ENCODE measurements around the gene SLC7A4.
A peak's percentile ranks its signal among the peaks of the same experiment; 100 is the strongest.

SLC7A4 gene

DNA sequence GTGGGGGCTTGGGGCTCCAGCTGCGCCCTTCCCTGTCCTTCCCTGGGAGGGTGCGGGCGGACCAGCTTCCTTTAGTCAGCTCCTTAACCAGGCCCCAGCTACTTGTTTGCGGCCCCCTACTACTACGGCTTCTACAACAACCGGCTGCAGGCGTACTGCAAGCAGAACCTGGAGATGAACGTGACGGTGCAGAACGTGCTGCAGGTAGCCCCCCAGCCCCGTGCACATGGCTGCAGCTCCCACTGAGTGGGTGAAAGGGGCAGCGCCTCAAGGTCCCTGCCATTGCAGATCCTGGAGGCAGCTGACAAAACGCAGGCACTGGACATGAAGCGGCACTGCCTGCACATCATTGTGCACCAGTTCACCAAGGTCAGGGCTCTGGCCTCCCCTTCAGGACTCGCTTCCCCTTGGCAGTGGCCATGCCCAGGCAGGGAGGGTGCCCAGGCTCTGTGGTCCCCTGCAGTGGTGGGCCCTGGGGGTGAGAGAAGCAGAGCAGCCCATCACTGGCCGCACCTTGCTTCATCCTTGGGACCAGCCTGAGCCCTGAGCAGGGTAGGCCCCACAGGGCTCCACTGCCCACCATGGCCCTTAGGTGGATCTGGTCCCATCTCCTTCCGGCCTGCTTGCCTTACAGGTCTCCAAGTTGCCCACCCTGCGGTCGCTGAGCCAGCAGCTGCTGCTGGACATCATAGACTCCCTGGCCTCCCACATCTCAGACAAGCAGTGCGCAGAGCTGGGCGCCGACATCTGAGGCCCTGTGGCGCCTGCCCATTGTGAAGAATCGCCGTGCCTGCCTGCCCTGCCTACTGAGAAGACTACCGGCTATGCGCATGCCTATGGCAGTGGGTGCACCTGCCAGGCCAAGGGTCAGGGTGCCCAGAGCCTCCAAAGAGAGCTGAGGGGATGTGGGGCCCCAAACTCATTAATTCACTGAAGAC lies 35.5 kb downstream of the SLC7A4 start:
- CTCF ChIA-PET, result no interaction called here
- no peak for DNase-seq (ENCODE audit: extremely low spot score)
- POLR2A ChIA-PET, result interaction anchor here (0.7 to 8.9 kb wide), 2 partner anchors 9 to 15 kb away, joined by 3 to 121 read pairs; partner anchors contain the start of gene LZTR1
- TF ChIP-seq L3MBTL2 (conservative IDR thresholded peaks at IDR 0.05) (no peak), ELF4 (IDR thresholded peaks at IDR 0.05) (0 out of 2 replicates have a peak, but pooled peaks have one; percentile 16)

DNA sequence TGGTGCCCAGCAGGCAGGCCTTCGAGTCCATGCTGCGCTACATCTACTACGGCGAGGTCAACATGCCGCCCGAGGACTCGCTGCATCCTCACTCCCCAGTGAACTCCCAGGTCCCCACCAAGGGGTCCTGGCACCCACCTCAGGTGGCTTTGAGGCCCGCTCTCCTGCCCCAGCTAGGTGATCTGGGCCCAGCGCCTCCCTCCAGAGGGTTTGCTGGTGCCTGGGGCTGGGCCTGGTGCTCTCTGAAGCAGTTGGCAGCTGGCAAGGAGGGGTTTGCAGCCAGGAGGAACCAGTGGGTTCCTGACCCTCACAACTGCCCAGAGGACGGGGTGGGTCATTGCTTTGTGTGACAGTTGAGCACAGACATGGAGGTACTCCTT lies 36.3 kb downstream of the SLC7A4 start:
- TF ChIP-seq FOXA1 (IDR thresholded peaks at IDR 0.05), result no peak
- no peak for TF ChIP-seq CTBP1 (IDR thresholded peaks at IDR 0.05; ENCODE audit: borderline replicate concordance)
- no peak for TF ChIP-seq NFRKB (IDR thresholded peaks at IDR 0.05)
- TF ChIP-seq SP1 (IDR thresholded peaks at IDR 0.05), result no peak
- TF ChIP-seq TARDBP (IDR thresholded peaks at IDR 0.05), result no peak
- no peak for TF ChIP-seq HDGF (IDR thresholded peaks at IDR 0.05; ENCODE audit: borderline replicate concordance)
- no peak for TF ChIP-seq FOXM1 (IDR thresholded peaks at IDR 0.05; ENCODE audit: borderline replicate concordance)
- no peak for TF ChIP-seq LEF1 (IDR thresholded peaks at IDR 0.05; ENCODE audit: borderline replicate concordance)
- TF ChIP-seq FOXK2 (IDR thresholded peaks at IDR 0.05), result no peak
- no peak for TF ChIP-seq BHLHE40 (IDR thresholded peaks at IDR 0.05; ENCODE audit: borderline replicate concordance)
- ChIA-PET CTCF (no interaction called here), POLR2A (interaction anchor here (8.9 kb wide), 1 partner anchor 15 kb away, joined by 121 read pairs; the partner anchor contains the start of gene LZTR1)
- no peak for DNase-seq (ENCODE audit: extremely low spot score)

GRCh38 chr22:20995329-20996030 lies 36.9 kb downstream of the SLC7A4 start:
- TF ChIP-seq BHLHE40 (IDR thresholded peaks at IDR 0.05; ENCODE audit: borderline replicate concordance) (no peak), SP1 (IDR thresholded peaks at IDR 0.05) (no peak), FOXM1 (IDR thresholded peaks at IDR 0.05; ENCODE audit: borderline replicate concordance) (no peak), ELF4 (IDR thresholded peaks at IDR 0.05) (no peak), FOXK2 (IDR thresholded peaks at IDR 0.05) (no peak), SUZ12 (IDR thresholded peaks at IDR 0.05) (no peak), NFRKB (IDR thresholded peaks at IDR 0.05) (no peak), TARDBP (IDR thresholded peaks at IDR 0.05) (no peak), CTBP1 (IDR thresholded peaks at IDR 0.05; ENCODE audit: borderline replicate concordance) (no peak), ZNF384 (IDR thresholded peaks at IDR 0.05) (no peak), LEF1 (IDR thresholded peaks at IDR 0.05; ENCODE audit: borderline replicate concordance) (no peak), HDGF (IDR thresholded peaks at IDR 0.05; ENCODE audit: borderline replicate concordance) (no peak), L3MBTL2 (conservative IDR thresholded peaks at IDR 0.05) (no peak), FOXA1 (IDR thresholded peaks at IDR 0.05) (no peak), ARNT (IDR thresholded peaks at IDR 0.05) (no peak)
- TF ChIP-seq, protein P1, sequence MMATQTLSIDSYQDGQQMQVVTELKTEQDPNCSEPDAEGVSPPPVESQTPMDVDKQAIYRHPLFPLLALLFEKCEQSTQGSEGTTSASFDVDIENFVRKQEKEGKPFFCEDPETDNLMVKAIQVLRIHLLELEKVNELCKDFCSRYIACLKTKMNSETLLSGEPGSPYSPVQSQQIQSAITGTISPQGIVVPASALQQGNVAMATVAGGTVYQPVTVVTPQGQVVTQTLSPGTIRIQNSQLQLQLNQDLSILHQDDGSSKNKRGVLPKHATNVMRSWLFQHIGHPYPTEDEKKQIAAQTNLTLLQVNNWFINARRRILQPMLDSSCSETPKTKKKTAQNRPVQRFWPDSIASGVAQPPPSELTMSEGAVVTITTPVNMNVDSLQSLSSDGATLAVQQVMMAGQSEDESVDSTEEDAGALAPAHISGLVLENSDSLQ (IDR thresholded peaks at IDR 0.05), result no peak
- ChIA-PET CTCF (no interaction called here), POLR2A (interaction anchor here (8.9 kb wide), 1 partner anchor 14 kb away, joined by 121 read pairs; the partner anchor contains the start of gene LZTR1)
- no peak for DNase-seq (ENCODE audit: extremely low spot score)

- ChIA-PET CTCF (no interaction called here), POLR2A (no interaction called here)
- TF ChIP-seq SP1 (IDR thresholded peaks at IDR 0.05) (no peak), ELF4 (IDR thresholded peaks at IDR 0.05) (no peak), FOXA1 (IDR thresholded peaks at IDR 0.05) (no peak), L3MBTL2 (conservative IDR thresholded peaks at IDR 0.05) (no peak), SUZ12 (IDR thresholded peaks at IDR 0.05) (no peak), NFRKB (IDR thresholded peaks at IDR 0.05) (no peak), TARDBP (IDR thresholded peaks at IDR 0.05) (no peak), HDGF (IDR thresholded peaks at IDR 0.05; ENCODE audit: borderline replicate concordance) (no peak), LEF1 (IDR thresholded peaks at IDR 0.05; ENCODE audit: borderline replicate concordance) (no peak), FOXM1 (IDR thresholded peaks at IDR 0.05; ENCODE audit: borderline replicate concordance) (no peak), CTBP1 (IDR thresholded peaks at IDR 0.05; ENCODE audit: borderline replicate concordance) (no peak), ZNF384 (IDR thresholded peaks at IDR 0.05) (no peak), FOXK2 (IDR thresholded peaks at IDR 0.05) (no peak)
- TF ChIP-seq, protein P1 (IDR thresholded peaks at IDR 0.05), result no peak
- no peak for DNase-seq (ENCODE audit: extremely low spot score)
These were observed 37.5 kb downstream of the SLC7A4 start for GRCh38 chr22:20994902-20995241.

- TF ChIP-seq FOXM1 (IDR thresholded peaks at IDR 0.05; ENCODE audit: borderline replicate concordance), result no peak
- no peak for TF ChIP-seq FOXA1 (IDR thresholded peaks at IDR 0.05)
- no peak for TF ChIP-seq TARDBP (IDR thresholded peaks at IDR 0.05)
- no peak for TF ChIP-seq ELF4 (IDR thresholded peaks at IDR 0.05)
- no peak for TF ChIP-seq NFRKB (IDR thresholded peaks at IDR 0.05)
- TF ChIP-seq LEF1 (IDR thresholded peaks at IDR 0.05; ENCODE audit: borderline replicate concordance), result no peak
- TF ChIP-seq FOXK2 (IDR thresholded peaks at IDR 0.05), result no peak
- TF ChIP-seq ZNF384 (IDR thresholded peaks at IDR 0.05), result no peak
- no peak for TF ChIP-seq HDGF (IDR thresholded peaks at IDR 0.05; ENCODE audit: borderline replicate concordance)
- no peak for TF ChIP-seq L3MBTL2 (conservative IDR thresholded peaks at IDR 0.05)
- TF ChIP-seq SUZ12 (IDR thresholded peaks at IDR 0.05), result no peak
- no peak for TF ChIP-seq SP1 (IDR thresholded peaks at IDR 0.05)
- TF ChIP-seq, protein P1 (IDR thresholded peaks at IDR 0.05), result no peak
- TF ChIP-seq BHLHE40 (IDR thresholded peaks at IDR 0.05; ENCODE audit: borderline replicate concordance), result no peak
- TF ChIP-seq CTBP1 (IDR thresholded peaks at IDR 0.05; ENCODE audit: borderline replicate concordance), result no peak
- TF ChIP-seq ARNT (IDR thresholded peaks at IDR 0.05), result no peak
- no peak for DNase-seq (ENCODE audit: extremely low spot score)
- ChIA-PET POLR2A (interaction anchor here (5.5 kb wide), 1 partner anchor 13 kb away, joined by 43 read pairs; the partner anchor contains the start of gene LZTR1), CTCF (no interaction called here)
These were observed 38.0 kb downstream of the SLC7A4 start for GRCh38 chr22:20994128-20994901.

Measured in HEK293T (cell line).